DND-41 (cell line): ENCODE results near the gene SSR4.

ENCODE experiments used
- ATAC-seq: fragments of 200-7000 bp; cut with Tn5 transposase; 3 replicates; pipeline ENCODE4 v1.9.1; 2021; ENCODE audit warnings: low read depth; ENCODE audit not compliant: insufficient read depth
- DNase-seq: peaks from one replicate; pipeline ENCODE4 v3.0.0-alpha.2; 2020
- H2AFZ ChIP-seq: 2 replicates; pipeline ENCODE4 v1.6.0; 2012; ENCODE audit warnings: low read depth, low read length
- H3K27ac ChIP-seq: 2 replicates; pipeline ENCODE4 v1.5.1; 2012; ENCODE audit warnings: low read length, inconsistent platforms
- H3K27me3 ChIP-seq: fragments of 200-600 bp; sonication (generic); 2 replicates; pipeline ENCODE4 v1.6.0; 2012; ENCODE audit warnings: low read length, mild to moderate bottlenecking, inconsistent platforms; ENCODE audit not compliant: insufficient read depth, poor library complexity
- H3K36me3 ChIP-seq: 2 replicates; pipeline ENCODE4 v1.5.1; 2012; ENCODE audit warnings: low read length, inconsistent platforms; ENCODE audit not compliant: insufficient read depth
- H3K4me1 ChIP-seq: 2 replicates; pipeline ENCODE4 v1.5.1; 2012; ENCODE audit warnings: mild to moderate bottlenecking, low read length; ENCODE audit not compliant: insufficient read depth
- H3K4me2 ChIP-seq: 2 replicates; pipeline ENCODE4 v1.6.0; 2012; ENCODE audit warnings: mild to moderate bottlenecking, moderate library complexity, low read length, inconsistent platforms; ENCODE audit not compliant: insufficient read depth
- H3K4me3 ChIP-seq, 2 experiments: fragments of 200-600 bp in 1 of 2; shearing (Covaris generic) in 1 of 2; 2 replicates each; pipeline ENCODE4 v1.5.1; 2012 to 2016; ENCODE audit warnings: inconsistent platforms in 2 of 2, low read length in 2 of 2, mild to moderate bottlenecking in 2 of 2, low read depth in 1 of 2, moderate library complexity in 1 of 2
- H3K79me2 ChIP-seq: 2 replicates; pipeline ENCODE4 v1.6.0; 2012; ENCODE audit warnings: low read length, inconsistent platforms; ENCODE audit not compliant: insufficient read depth
- H3K9ac ChIP-seq: 2 replicates; pipeline ENCODE4 v1.6.0; 2012; ENCODE audit warnings: low read depth, mild to moderate bottlenecking, inconsistent platforms, low read length, moderate library complexity
- H3K9me3 ChIP-seq: 2 replicates; pipeline ENCODE4 v1.5.1; 2012; ENCODE audit warnings: low read length, moderate library complexity, mild to moderate bottlenecking, inconsistent platforms; ENCODE audit not compliant: insufficient read depth, severe bottlenecking
- H4K20me1 ChIP-seq: 2 replicates; pipeline ENCODE4 v1.6.0; 2012; ENCODE audit warnings: low read length; ENCODE audit not compliant: insufficient read depth
- CTCF ChIP-seq: IDR thresholded peaks from 2 replicates; pipeline ENCODE4 v1.5.1; 2012; ENCODE audit warnings: borderline replicate concordance, low read length, moderate library complexity, mild to moderate bottlenecking; ENCODE audit not compliant: poor library complexity, severe bottlenecking; ENCODE audit errors: extremely low read depth
- EZH2 ChIP-seq: IDR thresholded peaks from 3 replicates; pipeline ENCODE4 v1.6.1; 2012; ENCODE audit warnings: borderline replicate concordance, low read depth, mild to moderate bottlenecking, moderate library complexity, low read length, inconsistent platforms; ENCODE audit not compliant: severe bottlenecking

The SSR4 gene

GRCh38 chrX:153827903-153828302, 33.4 kb downstream of the SSR4 start:
- no peaks in the 10 kb centered on the region for H3K9me3 ChIP-seq
- no peaks in the 10 kb centered on the region for H3K27me3 ChIP-seq
- H2AFZ ChIP-seq, result no peak overlapping the region
- H3K4me3 ChIP-seq, result no peak overlapping the region
- H3K9ac ChIP-seq, result no peak overlapping the region
- no peaks in the 10 kb centered on the region for H4K20me1 ChIP-seq
- no peak overlapping the region for H3K27ac ChIP-seq
- no peak for TF ChIP-seq EZH2
- TF ChIP-seq CTCF, result no peak
- H3K79me2 ChIP-seq, result no peaks in the 10 kb centered on the region
- H3K36me3 ChIP-seq, result no peaks in the 10 kb centered on the region
- ATAC-seq, result no peak
- no peak for DNase-seq
- H3K4me2 ChIP-seq, result no peak overlapping the region
- no peaks in the 10 kb centered on the region for H3K4me1 ChIP-seq

- Histone ChIP-seq H3K4me3 (no peak overlapping the region), H3K4me1 (no peaks in the 10 kb centered on the region), H3K9ac (no peak overlapping the region), H3K4me2 (no peak overlapping the region), H3K36me3 (no peaks in the 10 kb centered on the region), H3K27ac (no peak overlapping the region), H2AFZ (no peak overlapping the region), H3K27me3 (no peaks in the 10 kb centered on the region), H3K9me3 (no peaks in the 10 kb centered on the region), H4K20me1 (no peaks in the 10 kb centered on the region), H3K79me2 (no peaks in the 10 kb centered on the region)
- ATAC-seq, result no peak
- TF ChIP-seq EZH2 (no peak), CTCF (no peak)
- no peak for DNase-seq
These were observed 33.8 kb downstream of the SSR4 start for GRCh38 chrX:153828308-153828707.

GRCh38 chrX:153828723-153829548, 34.5 kb downstream of the SSR4 start:
- Histone ChIP-seq H3K4me2 (no peak overlapping the region), H3K4me1 (no peaks in the 10 kb centered on the region), H3K9ac (no peak overlapping the region), H3K36me3 (no peaks in the 10 kb centered on the region), H3K4me3 (no peak overlapping the region), H3K27me3 (no peaks in the 10 kb centered on the region), H2AFZ (no peak overlapping the region), H4K20me1 (no peaks in the 10 kb centered on the region), H3K27ac (no peak overlapping the region), H3K9me3 (no peaks in the 10 kb centered on the region), H3K79me2 (no peaks in the 10 kb centered on the region)
- ATAC-seq, result no peak
- TF ChIP-seq CTCF (no peak), EZH2 (no peak)
- no peak for DNase-seq

GRCh38 chrX:153829549-153829798, 35.0 kb downstream of the SSR4 start:
- Histone ChIP-seq H3K9me3 (no peaks in the 10 kb centered on the region), H2AFZ (no peak overlapping the region), H3K4me3 (no peak overlapping the region), H3K27ac (no peak overlapping the region), H3K4me2 (no peak overlapping the region), H4K20me1 (no peaks in the 10 kb centered on the region), H3K36me3 (no peaks in the 10 kb centered on the region), H3K79me2 (no peaks in the 10 kb centered on the region), H3K9ac (no peak overlapping the region), H3K27me3 (no peaks in the 10 kb centered on the region), H3K4me1 (no peaks in the 10 kb centered on the region)
- no peak for ATAC-seq
- TF ChIP-seq EZH2 (no peak), CTCF (no peak)
- DNase-seq, result no peak
